Measurements from ENCODE around the gene P2RY6.
"Not testable (repeated sequence)": the region's sequence is repeated elsewhere in the genome, so short reads cannot be mapped to it uniquely, and the experiment has no call there.

Gene P2RY6

GRCh38 chr11:73271936-73272679 is at the start of gene P2RY6:
Gene P2RY6, plus strand, starts transcription at chr11:73272338. Its CDS starts 24,181 bp downstream, at chr11:73296519.
- ATAC-seq = peak; percentile 65

GRCh38 chr11:73223998-73224730 is 48.0 kb upstream of the P2RY6 start:
- Mint-ChIP-seq H3K27ac (no peak overlapping the region), H3K4me1 (no peaks in the 10 kb centered on the region), H3K27me3 (peaks cover 9% of the 10 kb centered on the region), H3K36me3 (no peaks in the 10 kb centered on the region), H3K9me3 (no peaks in the 10 kb centered on the region), H3K4me3 (no peak overlapping the region)
- ATAC-seq = no peak

More at GRCh38 chr11:73271936-73272679, at the start of gene P2RY6:
- Mint-ChIP-seq H3K36me3 (no peaks in the 10 kb centered on the region), H3K27ac (peak within 1 kb of the TSS; percentile 50), H3K9me3 (no peaks in the 10 kb centered on the region), H3K27me3 (peaks cover 20% of the 10 kb centered on the region), H3K4me3 (no peak within 1 kb of the TSS), H3K4me1 (peaks cover 36% of the 10 kb centered on the region)

DNA sequence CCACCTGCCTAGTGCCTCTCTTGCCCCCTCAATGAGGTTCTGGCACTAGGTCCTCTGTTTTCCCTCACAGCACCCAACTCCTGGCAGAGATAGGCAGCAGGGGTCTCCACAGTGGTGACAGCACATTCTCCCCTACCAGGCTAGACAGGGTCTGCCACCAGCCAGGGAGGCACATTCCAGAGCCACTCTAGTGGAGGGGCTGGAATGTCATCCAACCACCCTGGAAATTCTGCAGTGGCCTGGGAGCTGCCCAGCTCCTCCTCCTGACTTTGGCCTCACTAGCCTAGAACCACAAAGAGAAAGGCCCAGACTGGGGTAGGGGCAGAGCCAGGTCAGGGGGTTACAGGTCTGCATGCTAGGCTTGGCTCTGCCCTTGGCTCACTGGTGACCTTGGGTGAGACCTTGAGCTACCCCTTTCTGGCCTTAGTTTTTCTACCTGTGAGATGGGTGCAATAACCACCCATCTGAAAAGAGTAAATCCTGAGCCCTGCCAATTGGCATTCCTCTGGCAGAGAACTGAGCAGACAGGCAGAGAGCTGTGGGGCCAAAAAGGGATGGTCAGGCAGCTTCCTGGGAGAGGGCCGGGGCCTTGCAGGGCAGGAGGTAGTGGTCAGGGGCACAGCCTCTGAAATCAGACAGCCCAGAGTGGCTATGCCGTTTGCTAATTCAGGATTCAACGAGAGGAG is 47.0 kb upstream of the P2RY6 start:
- no peaks in the 10 kb centered on the region for H3K27me3 Mint-ChIP-seq
- ATAC-seq = no peak
- no peaks in the 10 kb centered on the region for H3K36me3 Mint-ChIP-seq
- no peaks in the 10 kb centered on the region for H3K4me1 Mint-ChIP-seq
- H3K4me3 Mint-ChIP-seq = no peak overlapping the region
- H3K9me3 Mint-ChIP-seq = no peaks in the 10 kb centered on the region
- H3K27ac Mint-ChIP-seq = no peak overlapping the region

- H3K4me3 Mint-ChIP-seq = no peak overlapping the region
- H3K27me3 Mint-ChIP-seq = no peaks in the 10 kb centered on the region
- no peaks in the 10 kb centered on the region for H3K4me1 Mint-ChIP-seq
- no peak for ATAC-seq
- no peak overlapping the region for H3K27ac Mint-ChIP-seq
- no peaks in the 10 kb centered on the region for H3K9me3 Mint-ChIP-seq
- H3K36me3 Mint-ChIP-seq = no peaks in the 10 kb centered on the region
Measured at GRCh38 chr11:73225851-73226250, 46.3 kb upstream of the P2RY6 start.

- Mint-ChIP-seq H3K36me3 (no peaks in the 10 kb centered on the region), H3K4me3 (no peak overlapping the region), H3K9me3 (no peaks in the 10 kb centered on the region), H3K27ac (no peak overlapping the region), H3K4me1 (no peaks in the 10 kb centered on the region), H3K27me3 (no peaks in the 10 kb centered on the region)
- no peak for ATAC-seq
Measured at GRCh38 chr11:73226297-73227006, 45.7 kb upstream of the P2RY6 start.

GRCh38 chr11:73227571-73228211 is 44.4 kb upstream of the P2RY6 start:
- ATAC-seq = no peak
- Mint-ChIP-seq H3K4me1 (no peaks in the 10 kb centered on the region), H3K27me3 (no peaks in the 10 kb centered on the region), H3K36me3 (no peaks in the 10 kb centered on the region), H3K27ac (no peak overlapping the region), H3K4me3 (no peak overlapping the region), H3K9me3 (no peaks in the 10 kb centered on the region)

DNA sequence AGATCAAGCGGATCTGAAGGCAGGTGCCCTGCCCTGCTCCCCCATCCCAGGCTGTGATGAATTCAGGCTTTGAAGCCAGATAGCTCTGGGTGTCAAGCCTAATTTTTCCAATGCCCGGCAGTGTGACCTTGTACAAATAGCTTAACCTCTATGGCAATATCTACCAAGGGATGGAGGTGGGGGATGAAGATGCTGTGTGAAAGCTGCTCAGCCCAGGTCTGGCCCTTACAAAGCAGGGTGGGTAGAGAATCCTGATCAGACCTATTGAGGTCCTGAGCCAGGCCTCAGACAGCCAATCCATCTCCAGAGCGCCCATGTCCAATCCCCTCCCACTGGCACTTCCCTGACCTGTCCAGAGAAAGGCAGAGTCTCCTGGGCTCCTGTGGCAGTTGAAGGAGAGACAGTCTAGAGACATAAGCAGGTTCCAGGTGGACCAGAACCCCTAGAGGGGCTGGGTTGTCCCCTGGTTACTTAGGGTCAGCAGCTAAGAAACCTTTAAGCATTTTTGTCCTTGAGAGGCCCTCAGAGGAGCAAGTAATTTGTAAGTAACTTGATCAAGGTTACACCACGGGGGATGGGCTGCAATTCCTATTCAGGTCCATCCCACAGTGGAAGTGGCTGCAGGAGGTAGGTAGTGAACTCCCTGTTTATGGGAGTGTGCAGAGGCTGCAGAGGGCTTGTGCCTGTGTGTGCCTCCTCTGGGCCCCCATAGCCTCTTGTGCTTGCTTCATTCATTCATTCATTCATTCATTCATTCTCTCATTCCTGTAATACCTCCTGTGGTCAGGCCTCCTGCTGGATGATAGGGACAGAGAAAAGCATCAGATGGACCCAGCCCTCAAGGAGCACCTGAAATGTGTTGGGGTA is 43.6 kb upstream of the P2RY6 start:
- Mint-ChIP-seq H3K4me1 (no peaks in the 10 kb centered on the region), H3K9me3 (no peaks in the 10 kb centered on the region), H3K27me3 (no peaks in the 10 kb centered on the region), H3K4me3 (no peak overlapping the region), H3K27ac (no peak overlapping the region), H3K36me3 (no peaks in the 10 kb centered on the region)
- no peak for ATAC-seq

- H3K9me3 Mint-ChIP-seq = no peaks in the 10 kb centered on the region
- H3K27me3 Mint-ChIP-seq = no peaks in the 10 kb centered on the region
- H3K36me3 Mint-ChIP-seq = no peaks in the 10 kb centered on the region
- no peaks in the 10 kb centered on the region for H3K4me1 Mint-ChIP-seq
- no peak overlapping the region for H3K27ac Mint-ChIP-seq
- ATAC-seq = no peak
- no peak overlapping the region for H3K4me3 Mint-ChIP-seq
Measured at GRCh38 chr11:73229321-73229895, 42.7 kb upstream of the P2RY6 start.

DNA sequence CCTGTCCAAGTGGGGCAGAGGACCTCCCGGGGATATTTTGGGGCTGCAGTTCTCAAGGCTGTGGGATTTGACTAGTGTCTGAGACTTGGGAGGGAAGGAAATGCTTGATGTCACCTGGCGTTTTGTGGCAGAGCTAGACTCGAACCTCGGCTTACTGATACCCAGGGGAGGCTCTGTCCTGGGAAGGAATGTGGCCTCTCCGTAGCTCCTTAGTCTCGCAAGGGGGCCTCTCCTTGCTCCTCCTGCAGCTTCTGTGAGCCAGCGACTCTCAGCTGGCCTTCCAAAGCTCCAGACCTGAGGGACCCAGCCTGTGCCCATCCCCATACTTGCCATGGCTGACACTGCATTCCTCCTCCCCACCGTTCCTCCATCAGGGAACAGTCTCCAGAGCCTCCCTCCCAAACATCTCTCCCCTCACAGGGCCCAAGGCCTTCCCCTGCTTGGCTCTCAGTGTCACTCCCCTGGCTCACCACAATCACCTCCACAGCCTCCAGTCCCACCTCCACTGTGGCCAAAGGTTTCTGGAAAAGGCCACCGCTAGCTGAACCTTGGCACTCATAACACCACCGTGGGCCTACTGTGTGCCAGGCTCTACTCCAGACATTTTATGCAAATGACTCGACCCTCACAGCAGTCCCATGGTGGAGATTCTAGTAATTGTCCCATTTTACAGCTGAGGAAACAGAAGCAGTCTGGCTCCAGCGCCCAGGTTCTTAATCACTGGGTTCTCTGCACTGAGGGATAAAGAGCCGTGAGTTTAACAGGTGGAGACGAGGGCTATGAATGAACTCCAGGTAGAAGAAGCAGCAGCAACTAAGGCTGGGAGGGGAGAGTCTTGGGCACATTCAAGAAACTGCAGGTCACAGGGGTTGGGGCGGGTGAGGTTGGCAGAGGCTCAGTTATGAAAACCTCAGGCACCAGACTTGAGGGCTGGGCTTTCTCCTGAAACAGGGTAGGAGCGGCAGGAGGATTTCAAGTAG is 42.0 kb upstream of the P2RY6 start:
- no peak overlapping the region for H3K27ac Mint-ChIP-seq
- H3K36me3 Mint-ChIP-seq = no peaks in the 10 kb centered on the region
- no peaks in the 10 kb centered on the region for H3K9me3 Mint-ChIP-seq
- no peaks in the 10 kb centered on the region for H3K4me1 Mint-ChIP-seq
- no peak overlapping the region for H3K4me3 Mint-ChIP-seq
- no peak for ATAC-seq
- H3K27me3 Mint-ChIP-seq = no peaks in the 10 kb centered on the region

DNA sequence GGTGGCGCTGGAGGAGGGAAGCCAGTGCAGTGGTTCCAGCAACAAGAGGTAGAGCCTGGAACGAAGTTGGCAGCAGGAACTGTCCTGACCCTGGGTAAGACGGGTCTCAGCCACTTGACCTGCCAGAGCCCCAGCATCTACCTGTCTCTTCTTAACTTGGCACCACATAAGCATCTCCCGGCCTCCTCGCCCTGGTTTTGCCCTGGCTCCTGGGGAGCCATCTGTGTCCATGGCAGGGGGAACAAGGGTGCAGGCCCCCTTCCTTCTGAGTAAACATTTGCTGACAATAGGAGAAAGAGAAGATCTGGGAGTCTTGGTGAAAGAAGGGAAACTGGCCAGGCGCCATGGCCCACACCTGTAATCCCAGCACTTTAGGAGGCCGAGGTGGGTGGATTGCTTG is 41.2 kb upstream of the P2RY6 start:
- H3K4me3 Mint-ChIP-seq = no peak overlapping the region
- no peaks in the 10 kb centered on the region for H3K27me3 Mint-ChIP-seq
- no peak overlapping the region for H3K27ac Mint-ChIP-seq
- H3K36me3 Mint-ChIP-seq = no peaks in the 10 kb centered on the region
- H3K4me1 Mint-ChIP-seq = no peaks in the 10 kb centered on the region
- H3K9me3 Mint-ChIP-seq = no peaks in the 10 kb centered on the region
- ATAC-seq = no peak

GRCh38 chr11:73232487-73232886 is 39.7 kb upstream of the P2RY6 start:
- H3K27me3 Mint-ChIP-seq, H3K36me3 Mint-ChIP-seq, H3K9me3 Mint-ChIP-seq, H3K4me1 Mint-ChIP-seq, ATAC-seq, H3K4me3 Mint-ChIP-seq, H3K27ac Mint-ChIP-seq: not testable (repeated sequence)

GRCh38 chr11:73233211-73233610 is 38.9 kb upstream of the P2RY6 start:
- Mint-ChIP-seq H3K27me3 (no peaks in the 10 kb centered on the region), H3K9me3 (no peaks in the 10 kb centered on the region), H3K27ac (no peak overlapping the region), H3K36me3 (no peaks in the 10 kb centered on the region), H3K4me3 (no peak overlapping the region), H3K4me1 (peaks cover 6% of the 10 kb centered on the region)
- no peak for ATAC-seq
